ENCODE data around the gene MXD1.

- TF ChIP-seq CTCF (IDR thresholded peaks at IDR 0.05 in 4 of 5, conservative IDR thresholded peaks at IDR 0.05 in 1 of 5), result no peak
- TF ChIP-seq POLR2A (IDR thresholded peaks at IDR 0.05), result no peak
Observed at GRCh38 chr2:69979902-69980807, 65.2 kb downstream of the MXD1 start.
